OCI-LY1 (cell line): ENCODE measurements around the gene SCD.
"Not testable (repeated sequence)": the region's sequence is repeated elsewhere in the genome, so short reads cannot be mapped to it uniquely, and the experiment has no call there.

Source experiments
- H2AFZ ChIP-seq: fragments of 200-600 bp; sonication (generic), shearing (Covaris generic); 2 replicates; pipeline ENCODE4 v1.6.0; 2014; ENCODE audit warnings: antibody characterized with exemption, mild to moderate bottlenecking, low read length
- H3F3A ChIP-seq: fragments of 200-600 bp; sonication (generic), shearing (Covaris generic); 2 replicates; pipeline ENCODE4 v1.6.0; 2014; ENCODE audit warnings: mild to moderate bottlenecking, antibody characterized with exemption, low read length, moderate library complexity; ENCODE audit not compliant: insufficient read depth
- H3K27ac ChIP-seq: fragments of 200-600 bp; sonication (generic); 2 replicates; pipeline ENCODE4 v1.5.1; 2014; ENCODE audit warnings: low read length, mixed run types, mild to moderate bottlenecking, low read depth; ENCODE audit not compliant: poor library complexity, severe bottlenecking
- H3K27me3 ChIP-seq: fragments of 200-600 bp; sonication (generic); 2 replicates; pipeline ENCODE4 v1.6.0; 2014; ENCODE audit warnings: antibody characterized with exemption, mild to moderate bottlenecking, low read length, moderate library complexity; ENCODE audit not compliant: insufficient read depth
- H3K36me3 ChIP-seq: fragments of 200-600 bp; sonication (generic); 2 replicates; pipeline ENCODE4 v1.6.1; 2014; ENCODE audit warnings: mild to moderate bottlenecking, antibody characterized with exemption, low read length, moderate library complexity, mixed read lengths; ENCODE audit not compliant: insufficient read depth
- H3K4me1 ChIP-seq: fragments of 200-600 bp; sonication (generic); 2 replicates; pipeline ENCODE4 v1.5.1; 2014; ENCODE audit warnings: mild to moderate bottlenecking, low read length, moderate library complexity; ENCODE audit not compliant: insufficient read depth, severe bottlenecking
- H3K4me2 ChIP-seq: fragments of 200-600 bp; sonication (generic), shearing (Covaris generic); 2 replicates; pipeline ENCODE4 v1.6.1; 2014; ENCODE audit warnings: low read length
- H3K4me3 ChIP-seq: fragments of 200-600 bp; sonication (generic); 2 replicates; pipeline ENCODE4 v1.5.1; 2014; ENCODE audit warnings: low read length, low read depth, mild to moderate bottlenecking, mixed read lengths; ENCODE audit not compliant: poor library complexity, severe bottlenecking
- H3K79me2 ChIP-seq: fragments of 200-600 bp; shearing (Covaris generic); 2 replicates; pipeline ENCODE4 v1.6.1; 2016; ENCODE audit warnings: mixed run types, low read length, mixed read lengths; ENCODE audit not compliant: insufficient read depth
- H3K9ac ChIP-seq: fragments of 200-600 bp; sonication (generic), shearing (Covaris generic); 2 replicates; pipeline ENCODE4 v1.6.1; 2014; ENCODE audit warnings: mild to moderate bottlenecking, low read length, mixed read lengths
- H3K9me2 ChIP-seq: fragments of 200-600 bp; sonication (generic), shearing (Covaris generic); 2 replicates; pipeline ENCODE4 v1.6.1; 2014; ENCODE audit warnings: low read depth, mild to moderate bottlenecking, low read length, mixed read lengths
- H3K9me3 ChIP-seq: fragments of 200-600 bp; shearing (Covaris generic); 2 replicates; pipeline ENCODE4 v1.6.1; 2014; ENCODE audit warnings: low read length, mixed read lengths
- H4K20me1 ChIP-seq: fragments of 200-600 bp; sonication (generic), shearing (Covaris generic); 2 replicates; pipeline ENCODE4 v1.6.0; 2016; ENCODE audit warnings: mild to moderate bottlenecking, low read length; ENCODE audit not compliant: insufficient read depth
- EZH2 ChIP-seq: fragments of 200-600 bp; sonication (generic), shearing (Covaris generic); IDR thresholded peaks from 2 replicates; pipeline ENCODE4 v1.8.0; 2017; ENCODE audit warnings: borderline replicate concordance, mixed run types, mild to moderate bottlenecking, antibody characterized with exemption, low read length, moderate library complexity, mixed read lengths
- TF ChIP-seq, protein P1 (sequence below): fragments of 200-600 bp; sonication (generic), shearing (Covaris generic); IDR thresholded peaks from 2 replicates; pipeline ENCODE4 v1.5.1; 2017; ENCODE audit warnings: mild to moderate bottlenecking, antibody characterized with exemption, low read length, moderate library complexity, mixed read lengths

Gene SCD

DNA sequence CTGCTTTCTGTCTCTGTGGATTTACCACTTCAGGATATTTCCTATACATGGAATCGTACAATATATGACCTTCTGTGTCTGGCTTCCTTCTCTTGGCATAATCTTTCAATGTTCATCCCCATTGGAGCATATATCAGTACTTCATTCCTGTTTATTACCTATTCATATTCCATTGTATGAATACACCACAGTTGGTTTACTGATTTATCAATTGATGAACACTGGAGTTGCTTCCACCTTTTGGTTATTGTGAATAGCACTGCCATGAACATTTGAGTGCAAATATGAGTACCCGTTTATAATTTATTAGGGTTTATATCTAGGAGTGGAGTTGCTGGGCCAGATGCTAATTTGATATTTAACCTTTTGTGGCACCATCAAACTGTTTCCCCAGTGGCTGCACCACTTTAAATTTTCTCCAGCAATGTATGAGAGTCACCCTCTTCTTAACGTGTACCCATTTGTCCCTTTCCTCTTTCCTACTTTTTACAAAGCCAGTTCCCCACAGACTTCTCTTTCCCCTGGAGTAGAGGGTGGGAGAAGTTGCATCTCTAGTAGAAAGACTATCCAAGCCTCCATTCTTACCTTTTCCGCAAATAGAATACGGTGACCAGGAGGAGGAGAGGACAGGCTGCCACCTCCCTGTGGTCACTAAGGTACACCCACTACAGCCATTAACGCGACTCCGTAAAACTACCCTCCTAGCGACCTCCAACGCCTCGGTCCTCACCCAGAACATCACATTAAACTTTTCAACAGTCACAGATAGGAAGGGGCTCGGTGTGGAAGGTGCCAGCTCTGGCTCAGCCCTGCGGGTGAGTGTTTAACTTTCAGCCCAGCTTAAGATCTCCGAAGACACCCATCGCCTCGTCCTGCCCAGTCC lies 25.6 kb downstream of the SCD start:
- no peaks in the 10 kb centered on the region for H3K27me3 ChIP-seq
- no peaks in the 10 kb centered on the region for H3K36me3 ChIP-seq
- H4K20me1 ChIP-seq = no peaks in the 10 kb centered on the region
- H3K79me2 ChIP-seq = no peaks in the 10 kb centered on the region
- H2AFZ ChIP-seq = no peak overlapping the region
- TF ChIP-seq, protein P1, sequence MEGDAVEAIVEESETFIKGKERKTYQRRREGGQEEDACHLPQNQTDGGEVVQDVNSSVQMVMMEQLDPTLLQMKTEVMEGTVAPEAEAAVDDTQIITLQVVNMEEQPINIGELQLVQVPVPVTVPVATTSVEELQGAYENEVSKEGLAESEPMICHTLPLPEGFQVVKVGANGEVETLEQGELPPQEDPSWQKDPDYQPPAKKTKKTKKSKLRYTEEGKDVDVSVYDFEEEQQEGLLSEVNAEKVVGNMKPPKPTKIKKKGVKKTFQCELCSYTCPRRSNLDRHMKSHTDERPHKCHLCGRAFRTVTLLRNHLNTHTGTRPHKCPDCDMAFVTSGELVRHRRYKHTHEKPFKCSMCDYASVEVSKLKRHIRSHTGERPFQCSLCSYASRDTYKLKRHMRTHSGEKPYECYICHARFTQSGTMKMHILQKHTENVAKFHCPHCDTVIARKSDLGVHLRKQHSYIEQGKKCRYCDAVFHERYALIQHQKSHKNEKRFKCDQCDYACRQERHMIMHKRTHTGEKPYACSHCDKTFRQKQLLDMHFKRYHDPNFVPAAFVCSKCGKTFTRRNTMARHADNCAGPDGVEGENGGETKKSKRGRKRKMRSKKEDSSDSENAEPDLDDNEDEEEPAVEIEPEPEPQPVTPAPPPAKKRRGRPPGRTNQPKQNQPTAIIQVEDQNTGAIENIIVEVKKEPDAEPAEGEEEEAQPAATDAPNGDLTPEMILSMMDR = no peak
- no peak for TF ChIP-seq EZH2
- H3K4me1 ChIP-seq = peaks cover 47% of the 10 kb centered on the region
- peak overlapping the region; percentile 86 for H3K27ac ChIP-seq
- H3K9ac ChIP-seq = peak overlapping the region; percentile 48; the same call in 1 of the 2 replicates
- H3F3A ChIP-seq = no peaks in the 10 kb centered on the region
- H3K9me2 ChIP-seq = no peaks in the 10 kb centered on the region
- peak overlapping the region; percentile 83 for H3K4me3 ChIP-seq
- H3K9me3 ChIP-seq = no peaks in the 10 kb centered on the region
- H3K4me2 ChIP-seq = peak overlapping the region; percentile 95

DNA sequence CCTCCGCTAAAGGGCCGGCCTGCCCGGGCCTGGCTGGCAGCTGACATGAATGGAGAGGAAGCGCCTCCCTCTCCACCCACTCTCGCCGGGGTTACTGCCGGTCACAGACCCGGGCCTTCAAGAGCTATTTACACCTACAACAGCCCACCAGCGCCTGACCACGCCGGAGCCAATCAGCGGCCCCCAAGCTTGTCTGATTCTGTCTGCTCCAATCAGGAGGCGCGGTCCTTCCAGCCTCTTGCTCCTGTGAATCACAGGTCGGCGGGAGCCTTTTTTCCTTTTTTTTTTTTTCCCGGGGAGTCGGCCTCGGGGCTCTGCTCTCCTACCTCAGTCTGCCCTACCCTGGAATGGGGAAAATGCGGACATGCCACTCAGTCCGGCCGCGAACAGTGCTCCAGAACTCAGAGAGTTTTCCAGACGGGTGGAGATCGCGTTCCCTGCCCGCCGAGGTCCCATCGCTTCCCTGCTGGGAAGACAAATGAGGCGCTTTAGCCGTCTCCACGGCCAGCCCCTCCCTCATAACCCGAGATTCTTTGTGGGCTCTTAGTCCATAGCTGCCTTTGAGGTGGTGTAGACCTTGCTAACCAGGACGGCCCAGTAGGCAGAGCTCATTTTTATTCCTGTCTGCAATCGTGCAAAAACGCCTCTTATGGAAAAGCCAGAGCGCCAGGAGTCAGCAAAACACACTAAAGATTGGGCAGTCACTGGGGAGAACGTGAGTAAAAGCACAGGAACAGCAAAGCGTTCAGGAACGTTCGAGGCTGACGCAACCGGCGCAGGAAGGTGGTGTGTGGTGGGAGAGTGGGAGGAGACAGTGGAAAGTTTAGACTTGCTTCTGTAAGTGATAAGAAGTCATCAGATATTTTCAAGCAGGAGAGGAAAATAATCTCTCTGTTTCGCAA lies 26.5 kb downstream of the SCD start:
- no peaks in the 10 kb centered on the region for H3K27me3 ChIP-seq
- H4K20me1 ChIP-seq = no peaks in the 10 kb centered on the region
- H3K9me2 ChIP-seq = no peaks in the 10 kb centered on the region
- TF ChIP-seq EZH2 = no peak
- TF ChIP-seq, protein P1 = no peak
- H3K4me3 ChIP-seq = peak overlapping the region; percentile 83
- H3K4me2 ChIP-seq = peak overlapping the region; percentile 95
- no peaks in the 10 kb centered on the region for H3F3A ChIP-seq
- H3K27ac ChIP-seq = peak overlapping the region; percentile 86
- H3K79me2 ChIP-seq = no peaks in the 10 kb centered on the region
- H3K36me3 ChIP-seq = no peaks in the 10 kb centered on the region
- H3K9me3 ChIP-seq = no peaks in the 10 kb centered on the region
- peak overlapping the region; percentile 95 for H3K9ac ChIP-seq
- no peak overlapping the region for H2AFZ ChIP-seq
- H3K4me1 ChIP-seq = peaks cover 47% of the 10 kb centered on the region

DNA sequence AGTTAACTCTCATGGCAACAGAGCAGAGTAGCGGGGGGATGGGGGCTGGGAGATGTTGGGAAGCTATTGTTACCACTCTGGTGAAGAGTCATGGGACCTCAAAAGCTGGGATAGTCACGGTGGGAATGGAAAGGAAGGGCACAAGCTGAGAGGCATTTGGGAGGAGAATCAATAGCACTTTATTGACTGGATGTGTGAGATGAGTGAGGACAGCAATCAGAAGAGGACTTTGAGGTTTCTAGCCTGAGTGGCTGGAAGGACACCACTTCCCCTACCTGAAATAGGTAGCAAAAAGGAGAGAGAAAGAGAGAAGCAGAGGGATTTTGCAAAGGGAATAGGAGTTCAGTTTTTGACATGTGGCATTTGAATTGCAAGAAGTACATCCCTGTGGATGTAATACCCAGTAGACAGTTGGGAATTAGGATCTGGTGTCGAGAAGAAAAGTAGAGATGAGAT lies 27.2 kb downstream of the SCD start:
- H3K9ac ChIP-seq = peak overlapping the region; percentile 95
- H3K27ac ChIP-seq = peak overlapping the region; percentile 86
- H4K20me1 ChIP-seq = no peaks in the 10 kb centered on the region
- H3K79me2 ChIP-seq = no peaks in the 10 kb centered on the region
- no peaks in the 10 kb centered on the region for H3K36me3 ChIP-seq
- H3K9me3 ChIP-seq = no peaks in the 10 kb centered on the region
- peaks cover 47% of the 10 kb centered on the region for H3K4me1 ChIP-seq
- H3K4me3 ChIP-seq = peak overlapping the region; percentile 83
- no peaks in the 10 kb centered on the region for H3K27me3 ChIP-seq
- H3K4me2 ChIP-seq = peak overlapping the region; percentile 95
- H3K9me2 ChIP-seq = no peaks in the 10 kb centered on the region
- H3F3A ChIP-seq = no peaks in the 10 kb centered on the region
- TF ChIP-seq EZH2 = no peak
- TF ChIP-seq, protein P1 = no peak
- H2AFZ ChIP-seq = no peak overlapping the region

DNA sequence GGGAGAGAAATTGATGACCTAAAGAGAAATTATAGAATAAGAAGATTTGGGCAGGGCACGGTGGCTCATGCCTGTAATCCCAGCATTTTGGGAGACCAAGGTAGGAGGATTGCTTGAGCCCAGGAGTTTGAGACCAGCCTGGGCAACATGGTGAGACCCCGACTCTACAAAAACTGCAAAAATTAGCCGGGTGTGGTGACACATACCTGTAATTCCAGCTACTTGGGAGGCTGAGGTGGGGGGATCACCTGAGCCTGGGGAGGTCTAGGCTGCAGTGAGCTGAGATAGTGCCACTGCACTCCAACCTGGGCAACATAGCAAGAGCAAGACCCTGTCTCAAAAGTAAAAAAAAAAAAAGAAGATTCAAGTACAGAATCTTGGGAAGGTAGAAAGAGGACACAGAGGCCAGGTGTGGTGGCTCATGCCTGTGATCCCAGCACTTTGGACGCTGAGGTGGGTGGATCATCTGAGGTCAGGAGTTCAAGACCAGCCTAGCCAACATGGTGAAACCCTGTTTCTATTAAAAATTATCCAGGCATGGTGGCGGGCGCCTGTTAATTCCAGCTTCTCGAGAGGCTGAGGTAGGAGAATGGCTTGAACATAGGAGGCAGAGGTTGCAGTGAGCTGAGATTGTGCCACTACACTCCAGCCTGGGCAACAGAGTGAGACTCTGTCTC lies 27.8 kb downstream of the SCD start:
- not testable (repeated sequence) for H3K36me3 ChIP-seq, H4K20me1 ChIP-seq, H3K27me3 ChIP-seq, H3K9me3 ChIP-seq, H3F3A ChIP-seq, H3K79me2 ChIP-seq, H3K9me2 ChIP-seq, H2AFZ ChIP-seq
- Histone ChIP-seq H3K9ac (peak overlapping the region; percentile 95; the same call in 1 of the 2 replicates), H3K4me3 (peak overlapping the region; percentile 83), H3K4me2 (peak overlapping the region; percentile 95), H3K27ac (peak overlapping the region; percentile 86), H3K4me1 (peaks cover 46% of the 10 kb centered on the region)
